Right renal pelvis (tissue), 4 donors: Measurements from ENCODE around the gene LINC00237. TPM values are rescaled to one million over a fixed set of nuclear protein-coding genes. Genes with fewer than 3 reads are reported as not detected.
A peak's percentile ranks its signal among the peaks of the same experiment; 100 is the strongest.

Experiments used
- DNase-seq, 4 donors: peaks; one replicate each; pipeline ENCODE4 v3.0.0-alpha.2; 2013; ENCODE audit warnings: low read depth in 4 of 4, low spot score in 3 of 4, missing footprints in 1 of 4
- polyA plus RNA-seq, 4 donors: library from polyadenylated mRNA; unstranded; fragments of 120-200 nt; gene quantifications; one replicate each; pipeline ENCODE4 v1.2.1, GENCODE V29; 2013; ENCODE audit not compliant: insufficient read length in 4 of 4

Gene LINC00237
- polyA plus RNA-seq, 4 donors = not detected

GRCh38 chr20:21125849-21126580 is 19.9 kb upstream of the LINC00237 start, which contains the start of gene KIZ:
Gene KIZ, plus strand, starts transcription at chr20:21126082. Its CDS starts 34 bp downstream, at chr20:21126116.
- peak; percentile 87 to 92 (median 89) for DNase-seq

GRCh38 chr20:21125072-21125848 is 19.1 kb upstream of the LINC00237 start:
- DNase-seq = no peak

GRCh38 chr20:21124190-21124589 is 18.0 kb upstream of the LINC00237 start:
- no peak for DNase-seq

- DNase-seq = no peak
Observed at GRCh38 chr20:21118782-21119181, 12.6 kb upstream of the LINC00237 start.

- DNase-seq = no peak
Observed at GRCh38 chr20:21118138-21118537, 12.0 kb upstream of the LINC00237 start.

GRCh38 chr20:21117521-21117920 is 11.4 kb upstream of the LINC00237 start:
- DNase-seq = no peak

- DNase-seq = no peak
Observed at GRCh38 chr20:21114584-21114983, 8.4 kb upstream of the LINC00237 start.

GRCh38 chr20:21113697-21114096 is 7.5 kb upstream of the LINC00237 start:
- no peak for DNase-seq

GRCh38 chr20:21111416-21111815 is 5.3 kb upstream of the LINC00237 start:
- no peak for DNase-seq

GRCh38 chr20:21110811-21111210 is 4.7 kb upstream of the LINC00237 start:
- no peak for DNase-seq

GRCh38 chr20:21109144-21109543 is 3.0 kb upstream of the LINC00237 start:
- DNase-seq = no peak

GRCh38 chr20:21105429-21106170 is 558 bp downstream of the LINC00237 start:
- no peak for DNase-seq

GRCh38 chr20:21104921-21105320 is 1.2 kb downstream of the LINC00237 start:
- DNase-seq = no peak

- DNase-seq = no peak
Observed at GRCh38 chr20:21104466-21104761, 1.7 kb downstream of the LINC00237 start.

- DNase-seq = no peak
Observed at GRCh38 chr20:21103582-21104465, 2.3 kb downstream of the LINC00237 start.

GRCh38 chr20:21102603-21103311 is 3.4 kb downstream of the LINC00237 start:
- DNase-seq = no peak

- DNase-seq = no peak
Observed at GRCh38 chr20:21101932-21102575, 4.1 kb downstream of the LINC00237 start.

GRCh38 chr20:21101453-21101931 is 4.7 kb downstream of the LINC00237 start:
- no peak for DNase-seq
